ENCODE results near the gene PIK3CA. TPM values are rescaled to one million over a fixed set of nuclear protein-coding genes. Genes with fewer than 3 reads are reported as not detected.
"Not testable (repeated sequence)": the region's sequence is repeated elsewhere in the genome, so short reads cannot be mapped to it uniquely, and the experiment has no call there.

The PIK3CA gene
- polyA plus RNA-seq, 6 donors from 2014 or later: 14.8 to 30.1 (median 22.9) TPM

- no peaks in the 10 kb centered on the region for H3K9me3 Mint-ChIP-seq
- no peaks in the 10 kb centered on the region for H3K27me3 Mint-ChIP-seq
- ATAC-seq (ENCODE audit: low read depth in 2 of 2) (no peak), DNase-seq (no peak)
- no peak overlapping the region for H3K27ac Mint-ChIP-seq
- no peak overlapping the region for H3K4me3 Mint-ChIP-seq
- H3K4me1 Mint-ChIP-seq: peaks cover 5 to 8% (median 6%) of the 10 kb centered on the region in 3 donors
- H3K36me3 Mint-ChIP-seq: peaks cover 8 to 27% of the 10 kb centered on the region in 2 donors
Observed at GRCh38 chr3:179234199-179234598, 86.0 kb downstream of the PIK3CA start.

- ATAC-seq (ENCODE audit: low read depth in 2 of 2): no peak
- Mint-ChIP-seq H3K27me3 (no peaks in the 10 kb centered on the region), H3K36me3 (peaks cover 8 to 13% of the 10 kb centered on the region in 2 donors), H3K4me3 (peak overlapping the region in 1 of 8 donors; percentile 33), H3K9me3 (no peaks in the 10 kb centered on the region), H3K4me1 (peaks cover 5 to 8% (median 6%) of the 10 kb centered on the region in 3 donors), H3K27ac (peak overlapping the region in 3 of 6 donors; percentile 3 to 70 (median 11))
- no peak for DNase-seq
Observed at GRCh38 chr3:179236669-179237301, 88.6 kb downstream of the PIK3CA start.

GRCh38 chr3:179240299-179240698 is 92.1 kb downstream of the PIK3CA start:
- H3K9me3 Mint-ChIP-seq; DNase-seq; H3K4me3 Mint-ChIP-seq; H3K27ac Mint-ChIP-seq; H3K36me3 Mint-ChIP-seq; H3K4me1 Mint-ChIP-seq; ATAC-seq (ENCODE audit: low read depth in 2 of 2); H3K27me3 Mint-ChIP-seq: not testable (repeated sequence)

- not testable (repeated sequence) for ATAC-seq (ENCODE audit: low read depth in 2 of 2); H3K4me1 Mint-ChIP-seq; H3K27me3 Mint-ChIP-seq; H3K4me3 Mint-ChIP-seq; H3K36me3 Mint-ChIP-seq; DNase-seq; H3K9me3 Mint-ChIP-seq; H3K27ac Mint-ChIP-seq
Observed at GRCh38 chr3:179242859-179243258, 94.7 kb downstream of the PIK3CA start.

- Mint-ChIP-seq H3K27me3 (no peaks in the 10 kb centered on the region), H3K4me3 (no peak overlapping the region), H3K36me3 (peaks cover 0 to 4% of the 10 kb centered on the region in 2 donors), H3K4me1 (no peaks in the 10 kb centered on the region), H3K27ac (no peak overlapping the region), H3K9me3 (no peaks in the 10 kb centered on the region)
- DNase-seq (no peak), ATAC-seq (ENCODE audit: low read depth in 2 of 2) (no peak)
Observed at GRCh38 chr3:179244878-179245277, 96.7 kb downstream of the PIK3CA start.

GRCh38 chr3:179247289-179248015 is 99.3 kb downstream of the PIK3CA start:
- Mint-ChIP-seq H3K9me3 (no peaks in the 10 kb centered on the region), H3K4me1 (no peaks in the 10 kb centered on the region)

GRCh38 chr3:179250803-179251476 is 102.8 kb downstream of the PIK3CA start, which contains the start of gene KCNMB3:
Gene KCNMB3 (minus strand): TSS chr3:179251114. CDS start chr3:179250990, 124 bp downstream.
- DNase-seq: no peak
- Mint-ChIP-seq H3K4me1 (peaks cover 0 to 7% (median 4%) of the 10 kb centered on the region in 3 donors), H3K4me3 (no peak within 1 kb of the TSS), H3K27me3 (no peaks in the 10 kb centered on the region), H3K36me3 (peaks cover 0 to 4% of the 10 kb centered on the region in 2 donors), H3K27ac (peak within 1 kb of the TSS in 1 of 6 donors; percentile 69), H3K9me3 (no peaks in the 10 kb centered on the region)
- no peak for ATAC-seq (ENCODE audit: low read depth in 2 of 2)

More at GRCh38 chr3:179247289-179248015, 99.3 kb downstream of the PIK3CA start:
- H3K27ac Mint-ChIP-seq: peak overlapping the region in 1 of 6 donors; percentile 51
- no peak overlapping the region for H3K4me3 Mint-ChIP-seq
- ATAC-seq (ENCODE audit: low read depth in 2 of 2) (no peak), DNase-seq (no peak)
- H3K36me3 Mint-ChIP-seq: peaks cover 0 to 4% of the 10 kb centered on the region in 2 donors
- no peaks in the 10 kb centered on the region for H3K27me3 Mint-ChIP-seq

- H3K36me3 Mint-ChIP-seq: peaks cover 0 to 13% of the 10 kb centered on the region in 2 donors
- H3K4me3 Mint-ChIP-seq: no peak overlapping the region
- H3K9me3 Mint-ChIP-seq: peaks cover 6 to 20% (median 12%) of the 10 kb centered on the region in 7 donors
- no peak overlapping the region for H3K27ac Mint-ChIP-seq
- no peaks in the 10 kb centered on the region for H3K27me3 Mint-ChIP-seq
- DNase-seq (no peak), ATAC-seq (ENCODE audit: low read depth in 2 of 2) (no peak)
- H3K4me1 Mint-ChIP-seq: peaks cover 20 to 37% (median 35%) of the 10 kb centered on the region in 3 donors
Observed at GRCh38 chr3:179256813-179257212, 108.7 kb downstream of the PIK3CA start.

- Mint-ChIP-seq H3K9me3 (peaks cover 6 to 20% (median 12%) of the 10 kb centered on the region in 7 donors), H3K4me1 (peaks cover 23 to 43% (median 37%) of the 10 kb centered on the region in 3 donors), H3K4me3 (peak overlapping the region in 1 of 8 donors; percentile 32), H3K27ac (peak overlapping the region in 1 of 6 donors; percentile 24), H3K36me3 (peaks cover 0 to 13% of the 10 kb centered on the region in 2 donors)
- not testable (repeated sequence) for H3K27me3 Mint-ChIP-seq; ATAC-seq (ENCODE audit: low read depth in 2 of 2); DNase-seq
Observed at GRCh38 chr3:179257742-179258141, 109.6 kb downstream of the PIK3CA start.

GRCh38 chr3:179258820-179259219 is 110.7 kb downstream of the PIK3CA start:
- Mint-ChIP-seq H3K9me3 (peaks cover 6 to 20% (median 12%) of the 10 kb centered on the region in 7 donors), H3K4me3 (peak overlapping the region in 3 of 8 donors; percentile 7 to 29 (median 10)), H3K4me1 (peaks cover 23 to 43% (median 37%) of the 10 kb centered on the region in 3 donors), H3K36me3 (peaks cover 0 to 13% of the 10 kb centered on the region in 2 donors), H3K27ac (peak overlapping the region in 3 of 6 donors; percentile 12 to 19 (median 12)), H3K27me3 (no peaks in the 10 kb centered on the region)
- DNase-seq (no peak), ATAC-seq (ENCODE audit: low read depth in 2 of 2) (no peak)

GRCh38 chr3:179259959-179260756 is 112.0 kb downstream of the PIK3CA start:
- not testable (repeated sequence) for ATAC-seq (ENCODE audit: low read depth in 2 of 2); H3K27me3 Mint-ChIP-seq; DNase-seq
- peak overlapping the region; percentile 66 to 93 (median 82) for H3K4me3 Mint-ChIP-seq
- H3K9me3 Mint-ChIP-seq: peaks cover 6 to 20% (median 12%) of the 10 kb centered on the region in 7 donors
- peaks cover 0 to 13% of the 10 kb centered on the region in 2 donors for H3K36me3 Mint-ChIP-seq
- H3K27ac Mint-ChIP-seq: peak overlapping the region; percentile 36 to 87 (median 60)
- peaks cover 28 to 46% (median 40%) of the 10 kb centered on the region in 3 donors for H3K4me1 Mint-ChIP-seq

GRCh38 chr3:179260949-179261765 is 113.0 kb downstream of the PIK3CA start:
- DNase-seq (peak; percentile 74), ATAC-seq (ENCODE audit: low read depth in 2 of 2) (peak; percentile 89)
- Mint-ChIP-seq H3K36me3 (peaks cover 0 to 13% of the 10 kb centered on the region in 2 donors), H3K9me3 (peaks cover 6 to 20% (median 14%) of the 10 kb centered on the region in 7 donors), H3K27me3 (no peaks in the 10 kb centered on the region), H3K4me3 (peak overlapping the region; percentile 66 to 94 (median 88)), H3K27ac (peak overlapping the region in 3 of 6 donors; percentile 50 to 87 (median 72)), H3K4me1 (peaks cover 30 to 56% (median 41%) of the 10 kb centered on the region in 3 donors)
